NCI-H748 treated with DMSO at 0.1 percent for 48 hours (cell line): ENCODE results near the gene ARHGEF19.
"Not testable (repeated sequence)": the region's sequence is repeated elsewhere in the genome, so short reads cannot be mapped to it uniquely, and the experiment has no call there.

ENCODE experiments used
- DNase-seq: peaks from one replicate; lab custom pipeline; 2025; lab: John Stamatoyannopoulos, UW

Gene ARHGEF19

GRCh38 chr1:16243936-16244649 is 31.6 kb upstream of the ARHGEF19 start:
- DNase-seq, result peak; percentile 25

GRCh38 chr1:16243215-16243610 is 30.8 kb upstream of the ARHGEF19 start:
- no peak for DNase-seq

GRCh38 chr1:16242556-16243214 is 30.2 kb upstream of the ARHGEF19 start:
- DNase-seq, result no peak

GRCh38 chr1:16241221-16241708 is 28.8 kb upstream of the ARHGEF19 start:
- peak; percentile 38 for DNase-seq

- DNase-seq, result no peak
These were observed 27.6 kb upstream of the ARHGEF19 start for GRCh38 chr1:16239972-16240491.

- DNase-seq, result no peak
These were observed 24.9 kb upstream of the ARHGEF19 start for GRCh38 chr1:16237343-16237830.

GRCh38 chr1:16236511-16237342 is 24.3 kb upstream of the ARHGEF19 start, which contains the start of gene CPLANE2:
Gene CPLANE2 (minus strand): TSS chr1:16237183. CDS start chr1:16236742, 441 bp downstream.
- DNase-seq, result peak; percentile 68

GRCh38 chr1:16235944-16236510 is 23.6 kb upstream of the ARHGEF19 start:
- DNase-seq, result peak; percentile 8

- DNase-seq, result no peak
These were observed 22.9 kb upstream of the ARHGEF19 start for GRCh38 chr1:16235347-16235746.

- no peak for DNase-seq
These were observed 21.0 kb upstream of the ARHGEF19 start for GRCh38 chr1:16233431-16233830.

GRCh38 chr1:16232316-16232710 is 19.9 kb upstream of the ARHGEF19 start:
- no peak for DNase-seq

GRCh38 chr1:16231331-16232315 is 19.2 kb upstream of the ARHGEF19 start:
- no peak for DNase-seq

GRCh38 chr1:16230744-16231143 is 18.3 kb upstream of the ARHGEF19 start:
- DNase-seq, result no peak

- no peak for DNase-seq
These were observed 17.7 kb upstream of the ARHGEF19 start for GRCh38 chr1:16229976-16230740.

GRCh38 chr1:16226490-16227179 is 14.2 kb upstream of the ARHGEF19 start:
- DNase-seq, result no peak

GRCh38 chr1:16226129-16226489 is 13.7 kb upstream of the ARHGEF19 start:
- no peak for DNase-seq

GRCh38 chr1:16224472-16224871 is 12.0 kb upstream of the ARHGEF19 start:
- DNase-seq, result no peak

- not testable (repeated sequence) for DNase-seq
These were observed 10.3 kb upstream of the ARHGEF19 start for GRCh38 chr1:16222716-16223115.

- no peak for DNase-seq
These were observed 9.0 kb upstream of the ARHGEF19 start for GRCh38 chr1:16221499-16221898.
